ENCODE data around the gene DLST. TPM values are rescaled to one million over a fixed set of nuclear protein-coding genes. Genes with fewer than 3 reads are reported as not detected.

The DLST gene
- polyA plus RNA-seq, 3 donors: 6.7 to 76.5 (median 7.3) TPM

- no peak overlapping the region for H3K27ac Mint-ChIP-seq
- no peak overlapping the region for H3K4me3 ChIP-seq (replicated peaks in 1 of 3; ENCODE audit: low read depth in 2 of 3, low read length in 3 of 3)
Observed at GRCh38 chr14:74915826-74916225, 34.1 kb downstream of the DLST start.

GRCh38 chr14:74917178-74917543 is 35.4 kb downstream of the DLST start:
- no peak for DNase-seq
- H3K27ac ChIP-seq (ENCODE audit: low read depth in 1 of 2, low read length in 2 of 2): no peak overlapping the region
- Mint-ChIP-seq H3K36me3 (no peaks in the 10 kb centered on the region), H3K27me3 (ENCODE audit: low read depth in 3 of 3) (peaks cover 0 to 3% (median under 1%) of the 10 kb centered on the region in 3 donors), H3K9me3 (no peaks in the 10 kb centered on the region), H3K4me1 (peaks cover 1% of the 10 kb centered on the region), H3K4me3 (no peak overlapping the region), H3K27ac (peak overlapping the region in 2 of 7 donors; percentile 43 to 66)
- H3K79me2 ChIP-seq (ENCODE audit: insufficient read depth, low read length): no peaks in the 10 kb centered on the region
- H3K4me2 ChIP-seq (replicated peaks; ENCODE audit: extremely low read depth, low read length, poor library complexity, severe bottlenecking): no peak overlapping the region
- H3K4me1 ChIP-seq (ENCODE audit: control insufficient read depth in 1 of 2, insufficient read depth in 2 of 2, low read length in 2 of 2): no peaks in the 10 kb centered on the region
- no peaks in the 10 kb centered on the region for H3K27me3 ChIP-seq (ENCODE audit: control insufficient read depth in 2 of 2, insufficient read depth in 2 of 2, low read length in 2 of 2)
- H3K9ac ChIP-seq (ENCODE audit: insufficient read depth, low read length, poor library complexity, severe bottlenecking): no peak overlapping the region
- H3K36me3 ChIP-seq (replicated peaks in 1 of 2; ENCODE audit: control insufficient read depth in 1 of 2, insufficient read depth in 2 of 2, low read length in 2 of 2): no peaks in the 10 kb centered on the region
- no peaks in the 10 kb centered on the region for H4K20me1 ChIP-seq (ENCODE audit: insufficient read depth, low read length)
- no peak overlapping the region for H2AFZ ChIP-seq (ENCODE audit: insufficient read depth, low read depth, low read length, poor library complexity, severe bottlenecking)
- H3K9me3 ChIP-seq (replicated peaks in 1 of 2; ENCODE audit: control insufficient read depth in 1 of 2, insufficient read depth in 1 of 2, low read length in 2 of 2): no peaks in the 10 kb centered on the region
- TF ChIP-seq, protein P1, sequence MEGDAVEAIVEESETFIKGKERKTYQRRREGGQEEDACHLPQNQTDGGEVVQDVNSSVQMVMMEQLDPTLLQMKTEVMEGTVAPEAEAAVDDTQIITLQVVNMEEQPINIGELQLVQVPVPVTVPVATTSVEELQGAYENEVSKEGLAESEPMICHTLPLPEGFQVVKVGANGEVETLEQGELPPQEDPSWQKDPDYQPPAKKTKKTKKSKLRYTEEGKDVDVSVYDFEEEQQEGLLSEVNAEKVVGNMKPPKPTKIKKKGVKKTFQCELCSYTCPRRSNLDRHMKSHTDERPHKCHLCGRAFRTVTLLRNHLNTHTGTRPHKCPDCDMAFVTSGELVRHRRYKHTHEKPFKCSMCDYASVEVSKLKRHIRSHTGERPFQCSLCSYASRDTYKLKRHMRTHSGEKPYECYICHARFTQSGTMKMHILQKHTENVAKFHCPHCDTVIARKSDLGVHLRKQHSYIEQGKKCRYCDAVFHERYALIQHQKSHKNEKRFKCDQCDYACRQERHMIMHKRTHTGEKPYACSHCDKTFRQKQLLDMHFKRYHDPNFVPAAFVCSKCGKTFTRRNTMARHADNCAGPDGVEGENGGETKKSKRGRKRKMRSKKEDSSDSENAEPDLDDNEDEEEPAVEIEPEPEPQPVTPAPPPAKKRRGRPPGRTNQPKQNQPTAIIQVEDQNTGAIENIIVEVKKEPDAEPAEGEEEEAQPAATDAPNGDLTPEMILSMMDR (IDR thresholded peaks at IDR 0.05): no peak
- 100% methylated on average over 1 of the region's 5 CpGs for WGBS (ENCODE audit: insufficient coverage)
- H3K4me3 ChIP-seq (replicated peaks in 1 of 3; ENCODE audit: low read depth in 2 of 3, low read length in 3 of 3): no peak overlapping the region
- intact Hi-C loops (cut with micrococcal nuclease): no loop called here

More at GRCh38 chr14:74915826-74916225, 34.1 kb downstream of the DLST start:
- Histone ChIP-seq H2AFZ (ENCODE audit: insufficient read depth, low read depth, low read length, poor library complexity, severe bottlenecking) (no peak overlapping the region), H4K20me1 (ENCODE audit: insufficient read depth, low read length) (no peaks in the 10 kb centered on the region), H3K27ac (ENCODE audit: low read depth in 1 of 2, low read length in 2 of 2) (no peak overlapping the region), H3K27me3 (ENCODE audit: control insufficient read depth in 2 of 2, insufficient read depth in 2 of 2, low read length in 2 of 2) (no peaks in the 10 kb centered on the region), H3K79me2 (ENCODE audit: insufficient read depth, low read length) (no peaks in the 10 kb centered on the region), H3K4me1 (ENCODE audit: control insufficient read depth in 1 of 2, insufficient read depth in 2 of 2, low read length in 2 of 2) (no peaks in the 10 kb centered on the region), H3K4me2 (replicated peaks; ENCODE audit: extremely low read depth, low read length, poor library complexity, severe bottlenecking) (no peak overlapping the region), H3K36me3 (replicated peaks in 1 of 2; ENCODE audit: control insufficient read depth in 1 of 2, insufficient read depth in 2 of 2, low read length in 2 of 2) (no peaks in the 10 kb centered on the region), H3K9me3 (replicated peaks in 1 of 2; ENCODE audit: control insufficient read depth in 1 of 2, insufficient read depth in 1 of 2, low read length in 2 of 2) (no peaks in the 10 kb centered on the region), H3K9ac (ENCODE audit: insufficient read depth, low read length, poor library complexity, severe bottlenecking) (no peak overlapping the region)
- intact Hi-C loops (cut with micrococcal nuclease): no loop called here
- Mint-ChIP-seq H3K9me3 (no peaks in the 10 kb centered on the region), H3K4me3 (no peak overlapping the region), H3K27me3 (ENCODE audit: low read depth in 3 of 3) (peaks cover 0 to 3% (median 0%) of the 10 kb centered on the region in 3 donors), H3K36me3 (no peaks in the 10 kb centered on the region), H3K4me1 (peaks cover 1% of the 10 kb centered on the region)
- TF ChIP-seq, protein P1 (IDR thresholded peaks at IDR 0.05): no peak
- DNase-seq: no peak
- WGBS (ENCODE audit: insufficient coverage): 77% methylated on average over 7 of the region's 7 CpGs
